ENCODE data around the gene SCAMP4.

SCAMP4 gene

DNA sequence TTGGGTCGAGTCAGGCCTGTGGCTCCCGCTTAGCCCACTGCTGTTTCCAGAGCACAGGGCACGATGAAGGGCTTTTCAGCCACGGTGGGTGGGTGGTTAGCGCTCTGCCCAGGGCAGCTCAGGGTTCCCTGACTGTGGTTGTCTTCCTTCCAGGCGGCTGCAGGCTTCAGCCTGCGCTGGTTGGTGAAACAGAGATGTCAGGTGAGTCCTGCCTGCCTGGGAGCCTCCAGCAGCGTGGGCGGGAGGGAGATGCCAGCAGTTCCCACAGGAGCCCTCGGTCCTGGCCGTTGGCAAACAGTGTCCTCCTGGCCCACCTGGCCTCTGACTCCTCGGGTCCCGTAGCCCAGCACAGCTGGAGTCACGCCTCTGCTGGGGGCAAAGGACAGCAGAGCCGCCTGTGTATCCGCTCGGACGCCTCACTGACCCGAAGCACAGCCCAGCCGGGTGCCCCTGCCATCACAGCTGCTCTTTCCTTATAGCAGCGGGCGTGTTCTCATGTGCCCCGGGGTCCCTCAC lies 9.7 kb downstream of the SCAMP4 start:
- no peak for DNase-seq

DNA sequence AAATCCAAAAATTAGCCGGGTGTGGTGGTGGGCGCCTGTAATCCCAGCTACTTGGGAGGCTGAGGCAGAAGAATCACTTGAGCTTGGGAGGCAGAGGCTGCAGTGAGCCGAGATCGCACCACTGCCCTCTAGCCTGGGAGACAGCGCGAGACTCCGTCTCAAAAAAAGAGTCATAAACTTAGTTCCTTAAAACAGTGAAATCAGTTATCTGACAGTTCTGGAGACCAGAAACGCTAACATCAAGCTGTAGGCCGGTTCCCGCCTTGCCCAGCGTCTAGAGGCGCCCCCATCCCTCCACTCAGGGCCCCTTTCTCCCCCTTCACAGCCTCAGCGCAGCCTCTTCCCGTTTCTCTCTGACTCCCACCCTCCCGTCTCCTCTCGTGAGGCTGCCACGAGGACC lies 11.9 kb downstream of the SCAMP4 start:
- DNase-seq, result no peak

DNA sequence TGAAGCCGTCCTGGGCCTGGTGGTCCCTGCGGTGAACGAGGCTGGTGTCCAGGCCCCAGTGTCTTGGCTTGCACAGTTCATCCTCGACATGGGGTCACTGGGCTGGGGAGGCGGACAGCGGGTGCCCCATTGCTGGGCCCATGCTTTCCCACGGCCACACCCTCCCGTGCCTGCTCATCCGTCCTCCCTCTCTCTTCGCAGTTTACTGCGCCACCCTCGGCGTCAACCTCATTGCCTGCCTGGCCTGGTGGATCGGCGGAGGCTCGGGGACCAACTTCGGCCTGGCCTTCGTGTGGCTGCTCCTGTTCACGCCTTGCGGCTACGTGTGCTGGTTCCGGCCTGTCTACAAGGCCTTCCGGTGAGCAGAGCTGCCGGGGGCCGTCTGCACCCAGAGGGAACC lies 12.7 kb downstream of the SCAMP4 start:
- no peak for DNase-seq

DNA sequence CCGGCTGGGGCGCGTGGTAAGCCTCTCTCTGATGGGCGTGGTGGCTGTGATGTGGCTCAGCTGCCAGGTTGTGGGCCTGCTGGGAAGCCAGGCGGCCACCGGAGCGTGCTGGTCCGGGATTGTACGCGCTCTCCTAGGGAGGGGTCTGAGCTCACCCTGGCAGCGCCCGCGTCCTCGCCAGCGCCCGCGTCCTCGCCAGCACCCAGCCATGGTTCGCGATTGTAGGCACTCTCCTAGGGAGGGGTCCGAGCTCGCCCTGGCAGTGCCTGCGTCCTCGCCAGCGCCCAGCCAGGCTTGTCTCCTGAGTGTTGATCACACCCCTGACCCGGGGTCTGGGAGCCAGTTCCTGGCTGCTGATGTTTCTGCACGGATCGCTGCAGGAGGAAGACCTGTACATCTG lies 13.8 kb downstream of the SCAMP4 start:
- no peak for DNase-seq

DNA sequence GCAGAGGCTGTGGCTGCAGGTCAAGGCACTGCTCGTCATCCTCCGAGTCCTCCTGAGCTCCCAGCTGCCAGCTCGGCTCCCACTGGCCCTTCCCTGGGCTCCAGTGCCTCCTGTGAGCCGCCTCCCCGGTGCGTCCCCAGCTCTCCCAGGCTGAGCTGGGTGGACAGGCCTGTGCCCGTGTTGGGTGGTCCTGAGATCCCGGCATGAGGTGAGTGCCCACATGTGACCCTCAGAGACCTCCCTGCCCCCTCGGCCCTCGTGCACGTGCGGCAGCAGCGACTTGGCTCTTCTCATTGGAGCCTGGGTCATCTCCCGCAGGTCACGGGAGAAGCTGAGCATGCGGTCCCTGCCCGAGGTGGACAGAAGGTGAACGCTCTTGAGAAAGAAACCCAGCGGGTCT lies 15.4 kb downstream of the SCAMP4 start:
- DNase-seq, result no peak

DNA sequence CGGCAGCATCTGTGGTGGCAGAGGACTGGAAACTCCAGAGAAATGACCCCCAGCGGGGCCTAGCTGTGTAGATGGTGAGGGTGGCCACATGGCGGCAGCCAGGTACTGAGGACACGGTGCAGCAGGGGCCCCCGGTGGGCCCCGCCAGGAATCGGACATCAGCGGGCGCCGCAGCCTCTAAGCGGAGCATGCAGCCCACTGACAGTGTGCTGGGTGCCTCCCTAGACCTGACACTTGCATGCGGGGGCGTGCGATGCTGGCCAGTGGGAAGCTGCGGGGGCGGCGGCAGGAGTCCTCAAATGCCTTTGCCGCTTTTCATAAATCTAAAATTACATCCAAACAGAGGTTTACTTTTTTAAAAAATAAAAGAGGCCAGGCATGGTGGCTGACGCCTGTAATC lies 16.1 kb downstream of the SCAMP4 start:
- no peak for DNase-seq

DNA sequence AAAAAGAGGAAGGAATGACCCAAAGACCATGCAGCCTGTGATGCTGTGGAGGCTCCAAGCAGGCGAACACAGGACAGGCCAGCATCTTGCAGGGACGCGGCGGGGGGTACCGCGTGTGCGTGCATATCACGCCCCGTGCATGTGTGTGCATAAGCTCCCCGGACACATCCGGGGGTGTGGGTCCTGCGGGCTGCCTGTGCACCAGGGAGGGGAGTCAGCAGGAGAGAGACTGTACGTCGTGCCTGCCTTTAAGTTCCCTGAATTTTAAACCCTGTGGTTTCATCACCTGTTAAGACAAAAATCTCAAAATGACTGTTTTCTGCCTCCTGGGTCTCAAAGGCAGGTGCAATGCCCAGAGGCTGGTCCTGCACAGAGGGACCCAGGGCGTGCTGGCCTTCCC lies 16.6 kb downstream of the SCAMP4 start:
- DNase-seq, result no peak

DNA sequence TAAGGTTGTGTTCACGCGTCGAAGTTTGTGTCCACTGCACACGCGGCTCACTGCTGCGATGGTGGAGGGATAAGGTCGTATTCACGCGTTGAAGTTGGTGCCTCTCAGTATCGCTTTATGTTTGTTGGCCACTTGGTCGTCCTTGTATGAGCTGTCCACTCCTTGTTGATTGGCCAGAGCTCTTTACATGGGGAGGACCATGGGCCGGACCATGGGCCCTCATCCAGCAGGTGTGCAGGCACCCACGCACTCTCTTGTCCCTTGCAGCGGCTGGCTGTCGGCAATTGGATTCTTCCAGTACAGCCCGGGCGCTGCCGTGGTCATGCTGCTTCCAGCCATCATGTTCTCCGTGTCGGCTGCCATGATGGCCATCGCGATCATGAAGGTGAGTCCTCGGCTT lies 17.6 kb downstream of the SCAMP4 start:
- no peak for DNase-seq

DNA sequence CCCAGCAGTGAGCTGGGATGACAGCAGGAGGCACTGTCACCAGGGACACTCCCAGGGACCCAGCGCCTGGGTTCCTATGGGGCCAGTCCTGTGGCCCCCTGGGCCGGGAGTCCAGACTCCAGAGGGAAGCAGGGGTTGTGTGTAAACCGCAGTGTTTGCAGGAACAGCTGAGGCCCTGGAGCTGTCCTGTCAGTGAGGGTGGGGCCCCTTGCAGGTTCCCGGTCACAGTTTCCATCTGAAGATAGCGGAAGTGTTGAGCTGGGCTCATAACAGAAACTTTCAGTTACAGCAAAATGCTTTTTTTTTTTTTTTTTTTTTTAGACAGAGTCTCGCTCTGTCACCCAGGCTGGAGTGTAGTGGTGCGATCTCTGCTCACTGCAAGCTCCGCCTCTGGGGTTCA lies 18.1 kb downstream of the SCAMP4 start:
- peak; percentile 28 for DNase-seq

DNA sequence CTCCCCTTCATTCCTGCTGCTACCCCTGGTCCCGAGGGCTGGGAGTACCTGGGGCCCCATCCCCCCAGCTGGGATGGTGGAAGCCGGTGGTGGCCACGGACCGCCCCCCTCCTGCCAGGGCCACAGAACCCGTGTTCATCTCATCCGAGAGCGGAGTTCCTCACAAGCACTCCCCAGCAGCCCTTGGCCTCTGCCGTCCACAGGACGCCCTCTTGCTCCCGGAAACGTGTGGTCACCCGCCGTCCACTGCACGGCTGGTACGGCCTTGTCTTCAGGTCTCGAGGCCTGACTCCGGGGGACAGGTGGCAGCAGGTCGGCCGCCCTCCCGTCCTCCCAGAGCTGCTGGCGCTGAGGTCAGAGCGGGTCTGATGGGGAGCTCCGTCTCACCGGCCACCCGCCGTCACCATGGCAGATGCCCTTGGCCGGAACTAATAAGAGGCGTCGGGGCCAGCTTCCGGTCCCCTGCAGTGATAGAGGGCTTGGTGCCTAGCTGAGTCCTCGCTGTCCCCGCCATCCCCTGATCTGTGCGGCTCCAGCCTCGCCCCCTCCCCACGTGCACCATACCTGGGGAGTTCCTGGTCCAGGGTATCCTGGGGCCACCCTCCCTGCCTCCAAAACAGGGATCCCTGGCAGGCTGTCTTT lies 19.2 kb downstream of the SCAMP4 start:
- DNase-seq, result no peak

DNA sequence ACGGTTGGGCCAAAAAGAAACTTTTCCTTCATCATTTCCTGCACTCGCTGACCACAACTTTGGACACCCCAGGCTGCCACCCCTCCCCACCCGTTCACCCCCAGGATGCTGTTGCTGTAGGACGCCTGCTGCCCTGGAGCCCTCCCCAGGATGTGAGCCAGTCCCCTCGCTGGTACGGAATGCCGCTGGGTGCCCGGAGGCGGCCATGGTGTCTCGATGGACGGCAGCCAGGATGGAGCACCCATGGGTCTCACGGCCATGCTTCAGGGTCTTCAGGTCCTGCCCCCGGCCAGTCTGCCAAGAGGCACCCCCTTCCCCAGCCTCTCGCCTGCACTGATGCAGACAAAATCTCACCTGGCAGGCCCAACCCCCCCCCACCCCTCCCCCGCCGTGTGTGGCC lies 20.3 kb downstream of the SCAMP4 start:
- no peak for DNase-seq

DNA sequence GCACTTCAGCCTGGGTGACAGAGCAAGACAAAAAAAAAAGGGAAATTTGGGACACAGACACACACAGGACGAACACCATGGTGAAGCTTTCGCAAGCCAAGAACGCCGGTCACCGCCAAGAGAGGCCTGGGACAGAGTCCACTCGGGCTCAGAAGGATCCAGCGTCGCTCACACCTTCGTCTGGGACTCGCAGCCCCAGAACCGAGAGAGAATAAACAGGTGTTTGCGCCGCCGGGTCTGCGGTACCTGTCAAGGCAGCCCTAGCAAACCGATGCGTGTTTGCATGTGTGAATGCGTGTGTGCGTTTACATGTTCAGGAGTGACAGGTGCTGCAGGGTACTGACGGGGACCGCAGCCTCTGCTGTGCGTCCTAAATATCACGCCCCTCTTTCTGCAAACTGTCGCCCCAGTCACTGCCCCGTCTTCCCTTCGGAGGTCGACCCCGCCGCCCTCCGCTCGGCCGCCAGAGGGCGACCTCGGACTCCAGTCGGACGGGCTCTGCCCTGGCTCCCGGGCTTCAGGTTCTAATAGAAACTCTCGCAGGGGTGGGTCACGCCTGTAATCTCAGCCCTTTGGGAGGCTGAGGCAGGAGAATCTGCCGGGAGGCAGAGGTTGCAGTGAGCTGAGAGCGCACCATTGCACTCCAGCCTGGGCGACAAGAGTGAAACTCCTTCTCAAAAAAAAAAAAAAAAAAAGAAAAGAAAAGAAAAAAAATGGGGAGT lies 24.0 kb downstream of the SCAMP4 start:
- DNase-seq, result peak; percentile 82

DNA sequence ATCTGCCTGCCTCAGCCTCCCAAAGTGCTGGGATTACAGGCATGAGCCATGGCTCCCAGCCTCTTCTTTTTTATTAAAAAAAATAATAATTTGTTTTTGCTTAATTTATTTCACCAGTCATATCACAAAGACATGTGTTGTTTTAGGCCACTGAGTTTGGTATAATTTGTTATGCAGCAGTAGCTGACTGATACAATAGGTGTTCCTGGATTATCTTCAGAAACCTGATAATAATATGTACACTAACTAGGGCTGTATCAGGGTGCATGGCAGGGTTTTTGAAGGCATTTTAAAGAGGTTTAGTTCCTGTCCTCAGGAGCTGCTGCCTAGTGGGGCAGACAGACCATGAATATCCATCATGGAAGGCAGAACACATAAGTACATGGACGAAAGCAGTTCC lies 26.2 kb downstream of the SCAMP4 start:
- no peak for DNase-seq

DNA sequence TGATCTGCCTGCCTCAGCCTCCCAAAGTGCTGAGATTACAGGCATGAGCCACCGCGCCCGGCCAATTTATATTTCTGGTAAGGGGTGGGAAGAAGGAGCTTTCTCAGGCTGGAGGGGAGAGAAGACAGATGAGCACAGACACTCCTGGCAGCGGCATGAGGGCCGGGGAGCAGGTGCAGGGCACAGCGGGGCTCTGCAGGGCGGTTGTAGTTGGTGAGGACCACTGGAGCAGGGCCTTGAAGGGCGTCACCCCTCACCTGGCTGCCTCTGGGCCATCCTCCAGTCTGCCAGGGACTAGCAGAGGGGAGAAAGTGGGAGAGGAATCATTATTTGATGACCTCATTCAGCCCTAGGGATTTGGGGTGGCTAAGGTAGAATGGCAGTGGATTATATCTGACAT lies 27.2 kb downstream of the SCAMP4 start:
- no peak for DNase-seq

DNA sequence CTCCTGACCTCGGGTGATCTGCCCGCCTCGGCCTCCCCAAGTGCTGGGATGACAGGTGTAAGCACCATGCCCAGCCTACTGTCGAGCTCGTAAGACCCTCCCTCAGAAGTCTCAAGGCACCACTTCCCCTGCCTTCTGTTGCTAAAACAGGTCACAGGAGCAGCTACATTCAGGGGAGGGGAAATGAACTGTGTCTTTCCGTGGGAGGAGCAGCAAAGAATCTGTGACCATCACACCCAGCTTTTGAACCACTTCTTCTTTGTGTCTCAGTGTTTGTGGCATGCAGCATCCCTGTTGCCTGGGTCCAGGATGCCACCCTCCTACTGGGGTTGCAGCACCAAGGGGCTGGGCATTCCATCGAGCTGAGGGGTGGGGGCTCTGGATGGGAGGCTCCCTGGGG lies 28.0 kb downstream of the SCAMP4 start:
- DNase-seq, result no peak

DNA sequence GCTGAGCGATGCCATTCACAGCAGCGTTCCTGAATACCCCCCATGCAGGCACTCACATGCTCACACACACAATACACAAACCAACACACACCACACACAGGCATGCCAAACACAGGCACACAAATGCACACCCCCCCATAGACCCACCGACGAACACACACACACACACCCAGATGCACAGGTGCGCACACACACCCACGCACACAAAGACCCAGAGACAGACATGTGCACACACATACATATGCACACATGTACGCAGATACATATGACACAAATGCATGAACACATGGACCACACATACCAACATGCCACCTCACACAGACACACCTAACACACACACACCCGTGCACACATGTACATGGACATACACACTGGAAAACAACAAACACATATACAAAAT lies 28.7 kb downstream of the SCAMP4 start:
- DNase-seq, result no peak

DNA sequence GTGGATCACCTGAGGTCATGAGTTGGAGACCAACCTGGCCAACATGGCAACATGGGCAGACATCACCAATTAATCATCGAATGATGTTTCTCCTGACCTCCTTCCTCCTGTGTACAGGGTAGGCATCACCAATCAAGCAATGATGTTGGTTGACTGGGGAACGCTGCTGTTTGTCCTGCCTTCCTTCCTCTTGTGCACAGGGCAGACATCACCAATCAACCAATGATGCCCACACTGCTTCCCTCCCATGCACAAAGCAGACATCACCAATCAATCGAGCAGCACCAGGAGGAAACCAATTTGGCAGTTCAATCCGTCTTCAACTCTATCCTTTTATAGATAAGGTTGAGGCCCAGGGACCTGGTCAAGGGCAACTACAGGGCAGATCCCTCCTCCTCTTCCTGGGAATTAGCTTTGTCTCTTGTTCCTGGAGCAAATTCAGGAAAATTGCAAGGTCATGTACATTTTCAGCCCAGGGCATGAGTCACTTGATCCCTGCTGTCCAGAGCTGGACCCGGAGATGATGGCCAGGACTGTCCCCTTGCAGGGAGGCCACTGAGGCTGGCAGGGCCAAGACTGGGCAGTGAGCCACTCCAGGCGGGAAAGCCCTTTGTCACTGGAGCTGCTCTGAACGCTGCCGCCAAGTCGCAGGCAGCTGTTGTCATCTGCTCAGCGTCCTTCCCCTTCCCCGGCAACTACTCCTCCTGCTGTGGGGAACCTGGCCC lies 30.4 kb downstream of the SCAMP4 start:
- no peak for DNase-seq

DNA sequence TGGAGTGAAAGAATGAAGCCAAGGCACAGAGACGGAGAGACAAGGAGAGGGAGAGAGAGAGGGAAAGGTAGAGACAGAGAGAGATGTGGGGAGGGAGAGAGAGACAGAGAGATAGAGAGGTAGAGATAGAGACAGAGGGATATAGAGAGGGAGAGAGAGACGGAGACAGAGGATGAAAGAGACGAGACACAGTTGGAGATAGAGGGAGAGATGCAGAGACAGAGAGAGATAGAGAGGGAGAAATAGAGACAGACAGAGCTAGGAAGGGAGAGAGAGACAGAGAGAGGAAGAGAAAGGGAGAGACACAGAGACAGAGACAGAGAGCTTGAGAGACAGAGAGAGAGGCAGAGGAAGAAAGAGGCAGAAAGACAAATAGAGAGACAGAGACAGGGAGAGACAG lies 31.2 kb downstream of the SCAMP4 start:
- no peak for DNase-seq

DNA sequence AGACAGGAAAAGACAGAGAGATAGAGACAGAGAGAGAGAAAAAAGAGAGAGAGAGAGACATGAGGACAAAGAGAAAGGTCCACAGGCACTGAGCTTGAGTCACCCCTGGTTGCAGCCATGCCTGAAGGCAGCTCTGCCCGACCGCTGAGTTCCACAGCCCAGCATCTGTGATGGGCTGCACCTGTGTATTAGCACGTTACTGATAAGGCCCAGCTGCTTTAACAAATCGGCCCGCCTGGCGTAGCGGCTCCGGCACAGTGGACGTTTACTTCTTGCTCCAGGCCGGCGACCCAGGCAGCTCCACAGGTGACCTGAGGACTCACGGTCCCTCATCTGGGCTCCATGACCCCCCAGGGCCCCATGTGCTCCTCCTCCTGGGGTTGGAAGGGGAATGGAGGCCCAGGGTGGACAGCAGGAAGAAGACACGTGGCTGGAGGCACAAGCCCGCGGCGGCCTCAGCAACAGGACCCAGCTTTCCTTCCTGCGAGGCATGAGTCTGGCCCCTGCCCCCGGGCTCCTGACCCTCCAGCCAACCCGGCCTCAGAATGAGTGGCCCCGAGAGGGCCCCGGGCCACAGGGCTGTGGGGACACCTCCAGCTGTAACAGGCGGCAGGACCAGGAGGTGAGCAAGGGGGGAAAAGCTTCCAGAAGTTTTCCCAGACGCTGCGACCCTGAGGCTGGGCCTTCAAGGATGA lies 31.9 kb downstream of the SCAMP4 start:
- DNase-seq, result no peak

DNA sequence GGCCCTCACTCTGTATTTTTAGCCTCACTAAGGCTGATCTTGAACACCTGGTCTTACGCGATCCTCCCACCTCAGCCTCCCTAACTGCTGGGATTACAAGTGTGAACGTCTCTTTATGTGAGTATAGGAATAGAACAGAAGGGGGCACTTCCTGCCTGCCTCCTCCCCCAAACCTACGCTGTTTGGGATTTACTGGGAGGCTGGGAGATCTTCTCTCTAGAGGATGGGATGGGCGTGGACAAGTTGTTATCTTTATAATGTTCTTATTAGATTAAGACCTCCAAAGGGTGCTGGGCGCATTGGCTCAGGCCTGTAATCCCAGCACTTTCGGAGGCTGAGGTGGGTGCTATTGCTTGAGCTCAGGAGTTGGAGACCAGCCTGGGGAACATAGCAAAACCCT lies 32.9 kb downstream of the SCAMP4 start:
- no peak for DNase-seq

DNA sequence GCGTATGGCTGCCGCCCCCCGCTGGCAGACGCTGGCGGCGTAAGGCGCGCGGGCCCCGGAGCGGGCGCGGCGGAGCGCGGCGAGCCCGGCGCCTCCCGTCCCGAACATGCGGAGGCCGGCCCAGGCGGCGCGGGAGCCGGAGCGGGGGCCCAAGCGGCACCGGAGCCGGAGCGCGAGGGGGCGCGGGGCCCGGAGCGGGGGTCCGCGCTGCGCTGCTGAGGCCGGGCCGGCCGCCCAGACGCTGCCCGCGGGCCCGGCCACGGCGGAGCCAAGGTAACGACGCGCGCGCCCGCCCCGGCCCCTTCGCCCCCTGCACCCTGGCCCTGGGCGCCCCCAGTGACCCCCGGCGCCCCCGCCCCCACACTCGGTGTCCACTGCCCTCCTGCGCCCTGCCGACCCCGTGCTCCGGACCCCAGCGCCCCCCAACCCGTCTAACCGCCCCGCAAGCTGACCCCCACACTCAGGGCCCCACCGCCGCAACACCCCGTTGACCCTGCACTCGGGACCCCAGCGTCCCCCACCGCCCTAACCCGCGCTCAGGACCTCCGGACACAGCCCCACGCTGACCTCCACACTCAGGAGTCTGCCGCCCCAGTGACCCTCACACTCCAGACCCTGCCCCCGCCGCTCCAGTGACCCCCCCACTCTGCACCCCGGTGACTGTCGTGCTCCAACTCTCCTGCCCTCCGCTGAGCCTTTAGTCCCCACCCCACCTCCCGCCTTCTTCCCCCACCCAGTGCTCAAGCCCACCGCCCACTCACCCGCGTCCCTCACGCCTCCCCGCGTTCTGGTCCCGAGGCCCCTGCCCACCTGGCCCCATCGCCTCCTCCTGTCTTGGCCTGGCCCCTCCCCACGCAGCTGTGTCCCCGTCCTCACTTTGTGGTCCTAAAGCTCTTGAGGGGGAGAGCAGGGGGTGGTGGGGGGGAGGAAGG lies 36.2 kb downstream of the SCAMP4 start, which contains the start of gene CSNK1G2:
Gene CSNK1G2, plus strand, starts transcription at position 27 of the 932 bp plus-strand sequence. CDS start 28,601 bp downstream, outside the sequence.
- DNase-seq, result no peak
